SJCRH30 (cell line): ENCODE measurements around the gene SMARCD3. TPM values are rescaled to one million over a fixed set of nuclear protein-coding genes. Genes with fewer than 3 reads are reported as not detected.
A peak's percentile ranks its signal among the peaks of the same experiment; 100 is the strongest.

Source experiments
- DNase-seq, 2 experiments: peaks; one replicate each; pipeline ENCODE4 v3.0.0-alpha.2; 2015 to 2020
- H3K27ac ChIP-seq: fragments of 250-450 bp; sonication (Bioruptor Pico); 2 replicates; pipeline ENCODE4 v1.5.1; 2020; ENCODE audit warnings: mild to moderate bottlenecking, moderate library complexity
- H3K27me3 ChIP-seq: fragments of 250-450 bp; sonication (Bioruptor Pico); 2 replicates; pipeline ENCODE4 v1.5.1; 2020; ENCODE audit warnings: mild to moderate bottlenecking, moderate library complexity
- H3K36me3 ChIP-seq: fragments of 250-450 bp; sonication (Bioruptor Pico); 2 replicates; pipeline ENCODE4 v1.5.1; 2020; ENCODE audit warnings: mild to moderate bottlenecking, moderate library complexity
- H3K4me1 ChIP-seq: fragments of 250-450 bp; sonication (Bioruptor Pico); 2 replicates; pipeline ENCODE4 v1.5.1; 2020; ENCODE audit warnings: mild to moderate bottlenecking, moderate library complexity
- H3K4me3 ChIP-seq: fragments of 250-450 bp; sonication (Bioruptor Pico); 2 replicates; pipeline ENCODE4 v1.5.1; 2020; ENCODE audit warnings: mild to moderate bottlenecking, moderate library complexity
- H3K9me3 ChIP-seq: fragments of 250-450 bp; sonication (Bioruptor Pico); replicated peaks from 2 replicates; pipeline ENCODE4 v1.5.1; 2020; ENCODE audit warnings: mild to moderate bottlenecking, moderate library complexity
- total RNA-seq: library from RNA; depleted of rRNA; stranded (reverse); fragments of >200 nt; shearing (Covaris generic); gene quantifications from 2 replicates; pipeline ENCODE4 v1.2.3, GENCODE V29; 2014

SMARCD3 gene
- total RNA-seq, 1 experiment from 2014 or later: 106 TPM

DNA sequence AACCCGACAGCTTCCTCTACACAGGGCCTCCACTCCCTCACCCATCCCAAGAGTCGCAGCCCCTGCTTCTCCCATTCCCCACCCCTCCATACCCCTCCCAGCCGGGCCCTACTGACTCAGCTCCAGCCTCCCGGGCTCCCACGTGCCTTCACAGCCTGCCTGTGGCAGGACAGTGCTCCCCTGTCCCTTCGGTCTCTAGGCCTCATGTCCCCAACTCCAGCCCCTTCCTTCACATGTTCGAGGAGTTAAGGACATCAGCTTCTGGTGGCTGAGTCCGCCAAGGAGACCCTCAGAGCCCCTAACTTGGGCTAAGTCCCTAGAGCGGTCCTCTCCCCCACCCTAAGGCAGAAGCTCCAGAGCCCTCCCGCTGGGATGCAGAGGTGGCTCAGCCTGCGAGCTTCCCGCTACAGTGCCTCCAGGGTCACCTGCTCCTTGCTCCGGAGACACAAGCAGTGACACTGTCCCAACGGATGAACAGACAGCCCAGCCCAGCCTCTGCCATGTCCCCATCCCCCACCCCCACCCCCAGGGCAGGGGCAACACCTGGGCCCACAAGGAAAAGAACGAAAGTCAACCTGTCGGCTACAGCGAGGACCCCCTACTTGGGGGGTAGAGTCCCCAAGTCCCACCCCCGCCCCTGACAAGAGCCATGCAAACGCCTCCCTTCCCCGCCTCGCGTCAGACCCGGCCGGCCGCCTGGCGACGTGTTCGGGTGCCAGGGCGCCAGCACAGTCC lies 716 bp downstream of the SMARCD3 start:
- DNase-seq: peak in 1 of 2 experiments; percentile 80
- H3K27ac ChIP-seq: peak overlapping the region; percentile 99
- peaks cover 34% of the 10 kb centered on the region for H3K4me1 ChIP-seq
- H3K27me3 ChIP-seq: no peaks in the 10 kb centered on the region
- peak overlapping the region; percentile 86 for H3K4me3 ChIP-seq
- peaks cover 17% of the 10 kb centered on the region for H3K36me3 ChIP-seq
- no peaks in the 10 kb centered on the region for H3K9me3 ChIP-seq

DNA sequence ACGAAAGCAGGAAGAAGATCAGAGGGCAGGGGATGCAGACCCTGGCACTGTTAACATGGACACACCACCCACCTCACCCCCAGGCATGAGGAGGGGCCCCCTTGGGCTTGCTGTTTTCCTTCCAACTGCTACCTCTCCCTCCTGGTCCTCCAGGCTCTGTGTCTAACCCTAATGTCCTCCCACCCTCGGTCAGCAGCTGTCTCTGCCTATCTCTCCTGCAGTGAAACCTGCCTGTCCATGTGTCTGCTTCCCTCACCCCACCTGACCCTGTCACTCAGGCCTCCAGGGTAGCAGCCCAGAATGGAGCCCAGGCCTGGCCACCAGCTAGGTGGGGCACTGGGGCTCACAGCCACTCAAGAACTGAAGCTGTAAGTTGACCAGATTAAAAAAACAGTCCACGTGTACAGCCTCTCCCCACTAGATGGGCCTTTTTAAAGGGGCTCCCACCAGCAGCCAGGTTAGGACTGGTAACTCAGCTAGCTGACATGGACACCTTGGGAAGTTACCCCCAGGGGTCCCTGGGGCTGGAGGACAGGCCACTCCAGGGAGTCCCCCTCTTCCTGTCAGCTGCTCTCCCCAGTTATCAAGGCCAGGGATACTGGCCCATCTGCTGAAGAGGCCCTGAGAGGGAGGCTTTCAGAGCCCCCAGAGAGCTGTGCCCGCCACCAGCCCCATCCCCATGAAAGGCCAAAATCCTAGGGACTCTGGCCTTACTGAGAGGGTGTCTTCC lies 1.5 kb downstream of the SMARCD3 start:
- DNase-seq: peak; percentile 100
- H3K9me3 ChIP-seq: no peaks in the 10 kb centered on the region
- peak overlapping the region; percentile 99 for H3K27ac ChIP-seq
- H3K4me1 ChIP-seq: peaks cover 34% of the 10 kb centered on the region
- H3K27me3 ChIP-seq: no peaks in the 10 kb centered on the region
- peak overlapping the region; percentile 86 for H3K4me3 ChIP-seq
- peaks cover 25% of the 10 kb centered on the region for H3K36me3 ChIP-seq

DNA sequence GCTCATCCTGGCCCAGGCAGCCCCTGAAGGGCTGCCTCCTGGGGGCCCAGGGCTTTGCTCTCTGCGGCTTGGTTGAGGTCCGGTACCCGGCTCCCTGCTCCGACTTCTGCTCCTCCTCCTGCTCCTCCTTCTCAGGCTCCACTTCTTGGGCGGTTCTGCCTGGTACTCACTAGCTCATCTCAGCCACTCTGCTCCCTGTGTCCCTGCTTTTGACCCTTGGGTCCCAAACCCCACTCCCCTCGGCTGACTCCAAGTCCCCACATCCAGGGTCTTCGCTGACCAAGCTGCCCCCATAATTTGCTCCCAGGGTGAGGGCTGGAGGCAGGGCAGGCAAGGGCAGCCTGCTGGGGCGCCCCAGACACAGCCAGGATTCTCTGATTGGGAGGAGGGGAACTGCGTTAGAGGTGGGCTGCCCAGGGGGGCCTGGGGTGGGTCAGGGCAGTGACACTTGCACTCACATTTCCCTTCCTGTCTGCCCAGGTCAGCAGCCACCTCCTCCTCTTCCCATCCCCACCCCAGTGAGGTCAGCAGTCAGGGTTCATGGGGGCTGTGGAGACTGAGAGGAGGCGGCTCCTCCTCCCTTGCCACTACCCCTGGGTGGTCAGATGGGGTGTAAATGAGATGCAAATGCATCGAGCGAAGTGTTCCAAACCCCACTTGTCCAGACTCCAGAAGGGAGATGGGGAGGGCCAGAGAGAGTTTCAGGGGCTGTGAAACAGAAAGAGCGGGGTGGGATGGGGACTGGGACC lies 2.2 kb downstream of the SMARCD3 start:
- peak overlapping the region; percentile 86 for H3K4me3 ChIP-seq
- H3K27ac ChIP-seq: peak overlapping the region; percentile 99
- H3K27me3 ChIP-seq: no peaks in the 10 kb centered on the region
- no peaks in the 10 kb centered on the region for H3K9me3 ChIP-seq
- H3K4me1 ChIP-seq: peaks cover 34% of the 10 kb centered on the region
- DNase-seq: peak in 1 of 2 experiments; percentile 80
- peaks cover 32% of the 10 kb centered on the region for H3K36me3 ChIP-seq

DNA sequence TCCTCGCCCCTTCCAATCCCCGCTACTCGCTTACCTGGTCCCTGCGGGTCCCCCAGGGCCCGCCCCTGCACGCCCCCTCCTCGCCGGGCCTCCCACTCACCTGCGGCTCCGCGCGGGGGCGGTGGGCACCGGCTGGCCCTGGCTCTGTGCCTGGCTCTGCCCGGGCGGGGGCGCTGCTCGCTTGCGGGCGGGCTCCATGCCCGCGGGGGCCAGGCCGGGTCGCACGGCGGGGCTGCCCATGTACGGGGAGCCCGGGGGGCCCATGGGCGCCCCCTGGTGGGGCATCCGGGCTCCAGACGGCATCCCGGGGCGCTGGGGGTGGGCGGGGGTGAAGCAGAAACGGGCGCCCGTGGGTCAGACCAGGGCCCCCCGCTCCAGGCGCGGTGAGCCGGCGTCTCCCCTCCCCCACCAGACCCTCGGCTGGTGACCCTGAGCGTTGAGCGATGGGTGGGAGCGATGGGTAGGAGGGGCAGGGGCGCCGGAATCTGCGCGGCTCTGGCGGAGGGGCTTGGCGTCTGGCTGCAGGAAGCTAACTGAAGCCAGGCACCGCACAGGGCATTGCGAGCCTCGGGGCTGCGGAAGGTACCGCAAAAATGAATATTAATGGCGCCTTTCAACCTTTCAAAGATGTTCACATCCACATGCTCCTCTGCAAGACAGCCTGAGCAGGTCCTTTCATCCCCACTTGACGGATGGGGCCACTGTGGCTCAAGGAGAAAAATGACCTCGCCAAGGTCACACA lies 3.0 kb downstream of the SMARCD3 start:
- Histone ChIP-seq H3K27me3 (no peaks in the 10 kb centered on the region), H3K9me3 (no peaks in the 10 kb centered on the region), H3K4me1 (peaks cover 27% of the 10 kb centered on the region), H3K4me3 (no peak overlapping the region), H3K27ac (peak overlapping the region; percentile 99), H3K36me3 (peaks cover 40% of the 10 kb centered on the region)
- DNase-seq: no peak

DNA sequence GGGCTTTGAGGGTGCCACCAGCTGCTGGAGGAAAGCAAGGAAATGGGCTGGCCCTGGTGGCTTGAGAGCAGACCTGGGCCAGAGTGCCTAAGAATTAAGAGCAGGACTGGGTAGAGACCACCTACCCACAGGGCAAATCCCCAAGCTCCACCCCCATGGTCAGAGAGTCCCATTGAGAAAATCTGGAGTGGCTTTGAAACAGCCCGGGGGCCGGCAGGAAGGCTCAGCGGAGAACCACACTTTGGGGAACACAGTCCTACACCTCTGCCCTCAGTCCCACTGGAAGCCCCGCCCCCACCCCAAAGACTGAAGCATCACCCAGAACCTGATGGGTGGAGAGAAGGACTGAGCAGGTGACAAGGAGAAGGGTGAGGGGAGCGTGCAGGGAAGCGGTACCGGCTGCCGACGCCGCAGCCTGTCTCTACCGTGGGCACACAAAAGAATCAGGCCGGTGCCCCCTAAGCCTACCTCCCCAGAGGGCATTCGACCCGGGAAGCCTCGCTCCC lies 3.6 kb downstream of the SMARCD3 start:
- Histone ChIP-seq H3K4me1 (peaks cover 24% of the 10 kb centered on the region), H3K9me3 (no peaks in the 10 kb centered on the region), H3K27ac (no peak overlapping the region), H3K27me3 (no peaks in the 10 kb centered on the region), H3K4me3 (no peak overlapping the region), H3K36me3 (peaks cover 46% of the 10 kb centered on the region)
- DNase-seq: no peak

DNA sequence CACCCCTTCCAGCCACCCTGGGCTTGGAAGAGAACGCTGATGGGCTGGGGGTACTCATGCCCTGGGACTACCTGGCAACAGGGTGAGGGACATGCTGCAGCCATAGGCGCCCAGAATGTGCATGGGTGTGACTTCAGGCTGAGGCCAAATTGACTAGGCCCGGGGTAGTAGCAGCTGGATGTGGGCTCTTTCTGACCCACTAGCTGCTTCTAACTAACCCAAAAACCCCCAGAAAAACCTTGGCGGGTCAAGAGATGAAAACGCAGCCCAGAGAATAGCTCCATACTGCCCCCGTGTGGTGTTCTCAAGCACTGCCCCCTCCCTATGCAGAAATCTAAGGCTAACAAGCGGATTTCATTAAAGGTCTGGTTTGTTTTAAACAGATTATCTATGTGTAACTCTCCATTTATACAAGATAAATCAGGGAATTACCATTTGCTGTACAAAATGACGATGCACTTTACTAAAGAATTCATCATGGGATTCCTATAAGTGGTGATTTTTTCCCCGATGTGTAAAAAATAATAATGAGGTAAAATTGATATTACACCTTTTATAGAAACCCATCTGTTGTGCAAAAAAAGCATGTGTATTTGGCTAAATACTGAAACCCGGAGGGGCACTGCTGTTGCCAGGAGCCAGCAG lies 4.2 kb downstream of the SMARCD3 start:
- H3K4me1 ChIP-seq: peaks cover 22% of the 10 kb centered on the region
- H3K36me3 ChIP-seq: peaks cover 52% of the 10 kb centered on the region
- DNase-seq: peak; percentile 50 to 79
- no peaks in the 10 kb centered on the region for H3K9me3 ChIP-seq
- no peak overlapping the region for H3K27ac ChIP-seq
- no peaks in the 10 kb centered on the region for H3K27me3 ChIP-seq
- H3K4me3 ChIP-seq: no peak overlapping the region

DNA sequence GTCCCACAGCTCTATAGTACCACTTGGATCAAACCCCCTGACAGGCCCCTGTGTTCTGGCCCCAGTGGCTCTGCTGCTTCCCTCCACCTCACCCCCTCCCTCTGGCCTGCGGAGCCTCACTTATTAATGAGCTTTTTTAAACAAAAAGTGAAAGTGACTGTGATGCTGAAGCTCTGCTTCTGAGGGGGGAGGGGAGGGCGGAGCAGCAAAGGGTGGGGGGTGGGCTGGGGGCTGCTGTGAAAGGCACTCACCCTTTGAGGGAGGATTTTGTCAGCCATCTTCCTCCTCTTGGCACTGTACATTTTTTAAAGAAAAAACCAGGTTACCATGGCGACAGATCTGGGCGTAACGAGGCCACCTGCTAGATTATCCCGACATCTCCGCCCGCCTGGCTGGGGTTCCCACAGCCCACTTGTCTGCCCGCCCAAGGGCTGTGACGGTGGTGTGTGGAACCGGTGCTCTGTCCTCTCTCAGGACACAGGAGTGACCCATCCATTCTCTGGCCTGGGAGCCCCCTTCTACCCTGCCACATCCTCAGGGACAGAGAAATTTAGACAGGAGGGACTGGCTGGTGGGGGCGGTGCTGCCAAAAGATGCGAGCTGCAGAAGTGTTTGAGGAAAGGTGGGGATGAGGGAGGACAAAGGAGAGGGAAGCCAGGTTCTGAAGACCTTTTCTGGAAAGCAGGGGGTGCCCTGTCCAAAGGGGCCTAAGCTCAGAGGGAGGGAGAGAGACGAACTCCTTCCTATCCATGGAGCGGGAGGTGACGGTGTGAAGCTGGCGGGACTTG lies 4.9 kb downstream of the SMARCD3 start:
- no peak for DNase-seq
- no peak overlapping the region for H3K4me3 ChIP-seq
- peaks cover 59% of the 10 kb centered on the region for H3K36me3 ChIP-seq
- no peaks in the 10 kb centered on the region for H3K27me3 ChIP-seq
- H3K4me1 ChIP-seq: peaks cover 22% of the 10 kb centered on the region
- H3K27ac ChIP-seq: no peak overlapping the region
- no peaks in the 10 kb centered on the region for H3K9me3 ChIP-seq

DNA sequence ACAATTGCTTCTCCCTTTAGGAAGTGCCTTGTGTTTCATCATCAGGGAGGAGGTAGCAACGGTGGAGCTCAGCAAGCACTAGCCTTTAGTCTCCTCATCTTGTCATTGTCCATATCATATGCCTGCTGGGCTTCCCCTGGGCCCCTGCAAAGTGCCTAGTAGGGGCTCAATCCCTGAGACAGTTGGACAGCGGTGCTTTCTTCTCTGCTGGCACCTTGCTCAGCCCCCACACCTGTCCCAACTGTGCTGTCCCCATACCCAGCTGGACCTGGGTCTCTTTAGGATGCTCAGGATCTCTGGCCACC lies 5.5 kb downstream of the SMARCD3 start:
- Histone ChIP-seq H3K4me3 (no peak overlapping the region), H3K36me3 (peaks cover 65% of the 10 kb centered on the region), H3K27me3 (no peaks in the 10 kb centered on the region), H3K9me3 (no peaks in the 10 kb centered on the region), H3K4me1 (peaks cover 22% of the 10 kb centered on the region), H3K27ac (no peak overlapping the region)
- no peak for DNase-seq

DNA sequence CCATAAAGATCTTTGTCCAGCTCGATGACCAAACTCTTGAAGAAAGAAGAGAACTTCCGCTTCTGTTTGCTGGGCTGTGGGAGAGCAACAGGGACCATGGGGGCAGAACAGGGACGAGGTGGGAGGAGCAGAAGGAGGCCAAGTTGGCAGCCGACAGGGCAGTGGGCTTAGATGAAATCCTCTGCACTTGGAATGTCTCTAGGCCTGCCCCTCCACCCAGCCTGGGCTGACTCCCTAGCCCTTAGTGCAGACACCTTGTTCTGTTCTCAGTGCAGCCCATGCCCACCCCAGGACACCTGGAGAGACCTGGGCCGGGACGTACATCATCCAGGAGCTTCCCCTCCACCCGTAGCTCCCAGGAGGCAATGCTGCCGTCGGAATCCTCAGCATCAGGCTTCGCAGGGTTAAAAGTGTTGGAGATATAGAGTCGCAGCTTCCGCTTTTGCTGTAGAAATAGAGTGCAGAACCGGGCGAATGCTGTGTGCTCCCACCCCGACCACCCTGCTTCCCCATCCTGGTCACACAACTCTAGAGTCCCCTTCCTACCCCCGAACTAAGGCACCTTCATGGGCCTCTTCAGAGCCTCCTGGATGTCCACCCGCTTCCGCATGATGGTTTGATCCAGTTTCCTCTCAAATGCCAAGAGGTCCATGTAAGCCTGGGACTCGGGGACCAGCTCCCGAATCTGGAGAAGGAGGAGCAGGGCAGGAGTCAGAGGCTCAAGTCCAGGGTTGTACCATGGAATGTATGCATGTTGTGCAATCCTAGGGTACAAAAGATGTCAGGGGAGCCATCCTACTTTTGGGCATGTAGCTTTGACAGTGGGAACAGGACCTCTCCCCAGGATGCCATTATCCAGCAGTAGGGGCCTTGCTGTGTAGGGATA lies 6.1 kb downstream of the SMARCD3 start:
- Histone ChIP-seq H3K9me3 (no peaks in the 10 kb centered on the region), H3K4me3 (no peak overlapping the region), H3K27ac (no peak overlapping the region), H3K4me1 (peaks cover 22% of the 10 kb centered on the region), H3K27me3 (no peaks in the 10 kb centered on the region), H3K36me3 (peaks cover 71% of the 10 kb centered on the region)
- no peak for DNase-seq

DNA sequence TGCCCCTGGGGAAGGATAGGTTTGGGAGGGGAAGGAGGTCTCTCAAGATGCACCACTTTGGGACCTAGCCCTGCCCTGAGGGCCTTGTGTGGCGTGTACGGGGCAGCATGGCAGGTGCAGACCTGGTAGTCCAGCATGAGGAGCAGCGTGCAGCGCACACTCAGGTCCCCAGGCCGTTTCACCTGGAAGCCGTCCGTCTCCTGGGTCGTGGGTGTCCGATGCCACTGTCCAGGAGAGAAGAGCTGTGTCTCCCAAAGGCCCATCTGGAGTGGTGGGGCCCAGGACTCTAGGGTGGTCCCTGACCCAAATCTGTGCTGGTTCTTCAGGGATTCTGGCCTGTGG lies 6.8 kb downstream of the SMARCD3 start:
- no peak overlapping the region for H3K4me3 ChIP-seq
- peaks cover 77% of the 10 kb centered on the region for H3K36me3 ChIP-seq
- DNase-seq: no peak
- H3K27me3 ChIP-seq: no peaks in the 10 kb centered on the region
- no peak overlapping the region for H3K27ac ChIP-seq
- H3K4me1 ChIP-seq: peaks cover 19% of the 10 kb centered on the region
- H3K9me3 ChIP-seq: no peaks in the 10 kb centered on the region

DNA sequence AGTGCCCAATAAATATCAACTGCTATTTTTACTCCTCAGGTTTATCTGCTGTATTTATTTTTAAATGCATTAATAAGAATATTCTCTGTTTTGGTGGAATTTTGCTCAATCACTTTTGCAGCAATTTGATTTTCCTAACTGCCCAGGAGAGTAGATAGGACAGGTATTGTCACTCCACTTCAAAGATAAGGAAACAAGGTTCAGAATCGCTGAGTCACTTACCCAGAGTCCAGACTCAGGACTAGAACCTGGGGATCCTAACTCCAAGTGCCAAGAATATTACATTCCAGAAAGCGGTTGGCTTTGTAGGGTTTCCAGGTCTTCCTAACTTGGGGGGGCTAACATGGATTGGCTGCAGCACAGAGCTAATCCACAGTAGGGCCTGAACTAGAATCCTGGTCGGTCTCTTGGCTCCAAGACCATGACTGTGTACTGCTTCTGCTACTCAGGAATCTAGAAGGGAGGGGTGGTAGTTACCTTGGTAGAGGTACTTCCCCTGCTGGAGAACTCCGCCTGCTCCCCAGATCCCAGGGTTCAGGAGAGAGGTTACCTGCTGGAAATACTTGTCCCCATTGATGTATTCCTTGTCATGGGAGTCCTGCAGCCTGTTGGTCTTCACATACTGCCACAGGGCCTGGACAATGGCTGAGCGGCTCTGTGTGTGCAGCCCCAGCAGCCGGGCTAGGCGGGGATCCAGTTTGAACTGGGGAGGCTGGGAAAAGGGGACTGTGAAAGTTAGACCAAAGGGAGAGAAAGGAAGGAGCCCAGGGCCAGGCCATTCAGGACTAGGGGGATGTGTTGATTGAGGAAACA lies 7.3 kb downstream of the SMARCD3 start:
- H3K4me1 ChIP-seq: peaks cover 13% of the 10 kb centered on the region
- H3K9me3 ChIP-seq: no peaks in the 10 kb centered on the region
- H3K27me3 ChIP-seq: no peaks in the 10 kb centered on the region
- peaks cover 82% of the 10 kb centered on the region for H3K36me3 ChIP-seq
- no peak overlapping the region for H3K4me3 ChIP-seq
- no peak overlapping the region for H3K27ac ChIP-seq
- no peak for DNase-seq

DNA sequence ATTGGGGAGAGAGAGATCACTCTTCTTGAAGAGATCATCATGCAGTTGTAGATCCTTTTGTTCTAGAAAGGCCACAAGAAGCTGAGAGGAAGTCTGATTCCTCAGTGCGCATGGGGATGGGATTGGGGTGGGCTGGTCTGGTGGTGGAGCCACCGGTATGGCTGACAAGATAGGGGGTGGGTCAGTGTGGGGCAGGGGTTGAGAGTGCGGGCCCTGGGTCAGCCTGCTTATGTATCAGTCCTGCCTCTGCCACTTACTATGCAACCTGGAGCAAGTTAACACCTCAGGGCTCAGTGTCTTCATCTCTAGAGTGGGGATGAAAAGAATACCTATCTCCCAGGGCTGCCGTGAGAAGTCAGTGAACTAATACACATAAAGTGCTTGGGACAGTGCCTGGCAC lies 8.0 kb downstream of the SMARCD3 start:
- Histone ChIP-seq H3K36me3 (peaks cover 82% of the 10 kb centered on the region), H3K4me3 (no peak overlapping the region), H3K9me3 (no peaks in the 10 kb centered on the region), H3K4me1 (peaks cover 9% of the 10 kb centered on the region), H3K27ac (no peak overlapping the region), H3K27me3 (no peaks in the 10 kb centered on the region)
- DNase-seq: no peak
